Measurements from ENCODE around the gene CHSY1.

The CHSY1 gene

DNA sequence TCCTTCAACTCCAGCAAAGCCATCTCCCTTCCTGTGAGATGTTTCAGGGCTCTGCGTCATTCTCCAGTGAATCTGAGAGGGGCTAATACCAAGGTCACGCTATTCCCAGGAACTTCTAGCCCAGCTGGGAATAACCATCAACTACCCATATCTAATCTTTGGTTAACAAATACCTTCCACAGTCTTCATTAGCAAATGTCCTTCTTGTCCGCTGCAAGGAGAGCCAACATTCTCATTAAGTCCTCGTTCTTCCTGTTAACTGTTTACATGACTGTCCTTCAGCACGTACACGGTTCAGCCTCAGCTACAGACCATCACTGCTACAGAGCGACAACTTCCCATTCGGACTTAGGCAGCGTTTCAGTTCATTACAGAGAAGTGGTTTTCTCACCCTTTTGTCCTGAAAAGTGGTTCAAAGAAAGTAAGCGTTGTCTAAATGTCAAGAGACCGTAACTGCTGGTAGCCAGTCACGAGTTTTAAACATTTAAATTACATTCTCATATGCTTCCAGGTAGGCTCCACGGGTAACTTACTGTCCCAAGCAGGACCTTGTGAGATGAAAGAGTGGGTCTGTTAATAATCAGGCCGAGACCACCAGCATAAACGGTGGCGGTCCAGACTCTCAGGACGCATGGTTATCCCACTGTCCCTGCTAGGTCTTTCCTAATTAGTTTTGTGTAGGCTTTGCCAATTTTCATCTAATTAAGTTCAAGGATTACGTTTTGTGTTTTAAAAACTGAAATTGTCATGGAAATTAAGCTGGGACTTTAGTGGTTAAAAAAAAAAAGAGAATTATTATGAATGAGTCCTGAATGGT is 63.8 kb downstream of the CHSY1 start:
- DNase-seq (ENCODE audit: low spot score): no peak

DNA sequence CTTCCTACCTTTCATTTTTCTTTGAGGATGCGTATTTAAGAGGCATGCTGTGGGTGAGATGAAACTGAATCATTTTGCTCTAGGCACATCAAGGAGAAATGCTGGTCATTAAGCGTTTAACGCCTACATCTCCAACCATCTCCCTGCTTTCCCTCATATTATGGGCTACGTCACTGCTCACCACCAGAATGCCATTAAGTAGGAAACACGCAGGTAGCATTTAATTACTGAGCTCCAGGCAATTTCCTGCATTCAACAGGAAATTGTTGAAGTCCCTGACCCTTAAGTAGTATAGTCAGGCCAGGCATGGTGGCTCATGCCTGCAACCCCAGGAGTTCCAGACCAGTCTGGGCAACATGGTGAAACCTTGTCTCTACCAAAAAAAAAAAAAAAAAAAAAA is 66.1 kb downstream of the CHSY1 start:
- DNase-seq (ENCODE audit: low spot score): no peak

DNA sequence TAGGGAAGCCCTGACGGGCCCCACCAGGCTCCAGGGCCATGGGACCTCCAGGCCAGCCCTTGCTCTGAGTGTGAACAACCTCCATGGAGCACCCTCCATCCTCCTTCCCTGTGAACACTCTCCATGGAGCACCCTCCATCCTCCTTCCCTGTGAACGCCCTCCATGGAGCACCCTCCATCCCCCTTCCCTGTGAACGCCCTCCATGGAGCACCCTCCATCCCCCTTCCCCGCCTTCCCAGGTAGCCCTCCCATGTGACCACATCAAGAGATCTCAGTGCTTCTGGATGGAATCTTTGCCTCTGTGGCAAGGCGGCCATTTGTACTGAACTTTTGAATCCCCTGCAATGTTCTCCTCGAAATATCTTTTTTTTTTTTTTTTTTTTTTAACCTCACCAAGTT is 66.5 kb downstream of the CHSY1 start:
- no peak for DNase-seq (ENCODE audit: low spot score)

GRCh38 chr15:101184830-101185229 is 67.0 kb downstream of the CHSY1 start:
- no peak for DNase-seq (ENCODE audit: low spot score)

- DNase-seq (ENCODE audit: low spot score): no peak
These were observed 67.9 kb downstream of the CHSY1 start for GRCh38 chr15:101183931-101184305.

DNA sequence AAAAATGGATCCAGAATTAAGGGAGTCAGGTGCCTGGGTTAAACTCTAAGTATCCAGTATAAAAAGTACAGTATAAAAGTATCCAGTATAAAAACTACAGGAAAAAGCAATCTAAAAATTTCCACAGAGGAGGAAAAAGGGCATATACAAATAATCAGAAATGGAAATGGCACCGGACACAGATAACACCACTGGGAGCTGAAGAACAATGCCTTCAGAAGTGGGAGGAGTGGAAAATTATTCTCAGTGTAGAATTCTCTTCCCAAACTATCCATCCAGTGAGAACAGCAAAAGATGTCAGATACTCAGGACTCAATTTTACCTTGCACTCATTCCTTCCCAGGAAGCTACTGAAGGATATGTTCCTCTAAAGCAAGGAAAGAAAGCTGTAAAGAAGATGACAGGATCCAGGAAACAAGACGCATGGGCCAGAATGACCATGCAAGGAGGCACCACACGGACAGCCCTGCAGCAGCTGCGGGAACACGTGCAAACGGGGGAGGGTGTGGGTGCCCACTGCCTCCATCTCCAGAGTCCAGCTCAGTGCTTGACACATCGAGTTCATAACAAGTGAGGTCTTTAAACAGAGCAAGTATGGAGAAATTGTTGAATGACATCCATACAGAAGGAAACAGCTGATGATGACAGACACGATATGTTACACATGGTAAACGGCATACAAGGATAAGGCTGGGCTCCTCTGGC is 68.5 kb downstream of the CHSY1 start:
- no peak for DNase-seq (ENCODE audit: low spot score)

DNA sequence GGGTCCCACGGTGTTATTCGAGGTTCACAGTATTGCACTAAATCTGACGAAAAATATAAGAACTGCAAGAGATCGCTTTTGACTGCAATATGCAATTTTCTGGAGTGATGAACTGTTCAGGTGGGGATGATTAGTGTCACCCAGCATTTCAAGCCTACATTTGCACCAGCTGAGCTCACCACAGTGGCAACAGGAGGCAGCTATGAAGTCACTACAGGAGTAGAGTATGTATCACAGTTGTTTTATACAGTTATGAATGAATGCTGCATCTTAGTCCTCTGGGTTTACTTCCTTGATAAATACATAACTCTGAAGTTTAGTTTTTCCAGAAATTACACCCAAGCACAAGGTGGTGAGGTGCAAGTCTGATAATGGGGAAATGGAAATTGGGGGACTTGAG is 69.6 kb downstream of the CHSY1 start:
- DNase-seq (ENCODE audit: low spot score): no peak

DNA sequence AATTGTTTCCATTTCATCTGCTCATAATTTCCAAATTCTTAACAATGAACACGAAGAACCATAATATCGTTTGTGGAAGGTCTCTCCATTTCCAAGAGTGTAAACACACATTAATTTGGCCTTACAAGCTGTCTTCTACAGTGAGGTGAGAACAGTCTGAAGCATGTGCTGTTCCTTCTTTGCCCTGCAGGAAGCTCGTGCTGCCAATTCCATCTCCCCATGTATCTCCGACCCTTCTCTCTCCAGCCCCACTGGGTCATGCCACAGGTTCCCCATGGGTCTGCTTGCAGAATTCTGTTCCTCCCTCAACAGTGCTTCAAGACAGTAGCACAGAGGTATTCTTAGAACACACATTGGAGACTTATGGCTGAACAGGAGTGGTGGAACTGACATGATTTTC is 70.5 kb downstream of the CHSY1 start:
- DNase-seq (ENCODE audit: low spot score): no peak

GRCh38 chr15:101180620-101181307 is 71.1 kb downstream of the CHSY1 start:
- no peak for DNase-seq (ENCODE audit: low spot score)

DNA sequence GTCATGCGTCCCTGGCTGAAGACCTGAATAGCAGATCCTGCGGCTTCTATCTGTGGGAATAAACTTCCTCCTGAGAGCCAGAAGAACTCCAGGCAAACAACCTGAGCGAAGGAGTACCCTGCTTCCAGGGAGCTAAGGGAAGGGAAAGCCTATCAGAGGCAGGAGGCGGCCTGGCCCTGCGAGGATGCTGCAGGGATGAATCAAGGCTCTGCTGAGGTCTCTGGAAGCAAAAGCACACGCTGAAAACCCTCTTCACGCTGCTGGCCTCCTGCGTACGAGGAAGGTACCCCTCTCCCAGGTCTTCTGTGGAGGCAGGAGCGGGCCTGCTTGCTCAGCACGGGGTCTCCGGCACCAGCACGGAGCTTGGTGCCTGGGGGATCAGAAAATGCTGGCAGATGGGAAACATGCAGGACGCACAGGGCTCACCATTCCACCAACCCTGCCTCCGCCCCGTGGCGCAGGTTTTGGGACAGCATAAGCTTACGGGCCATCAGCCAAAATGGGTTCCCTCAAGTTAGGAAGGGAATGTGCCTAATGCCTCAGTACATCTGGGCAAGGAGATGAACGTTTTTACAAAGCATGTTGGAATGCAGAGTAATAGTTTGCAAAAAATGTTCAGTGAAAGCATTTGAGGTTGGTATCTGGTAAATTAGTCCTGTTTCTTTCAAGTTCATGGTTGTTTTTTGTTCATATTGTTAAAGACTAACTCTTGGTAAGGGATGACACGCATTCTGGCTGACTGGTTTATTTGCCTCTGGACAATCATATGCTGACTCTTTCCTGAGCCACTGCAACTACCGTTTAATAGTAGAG is 72.3 kb downstream of the CHSY1 start:
- no peak for DNase-seq (ENCODE audit: low spot score)

- DNase-seq (ENCODE audit: low spot score): no peak
These were observed 72.9 kb downstream of the CHSY1 start for GRCh38 chr15:101178931-101179330.

- DNase-seq (ENCODE audit: low spot score): no peak
These were observed 73.4 kb downstream of the CHSY1 start for GRCh38 chr15:101178479-101178878.

GRCh38 chr15:101177866-101178265 is 74.0 kb downstream of the CHSY1 start:
- no peak for DNase-seq (ENCODE audit: low spot score)

DNA sequence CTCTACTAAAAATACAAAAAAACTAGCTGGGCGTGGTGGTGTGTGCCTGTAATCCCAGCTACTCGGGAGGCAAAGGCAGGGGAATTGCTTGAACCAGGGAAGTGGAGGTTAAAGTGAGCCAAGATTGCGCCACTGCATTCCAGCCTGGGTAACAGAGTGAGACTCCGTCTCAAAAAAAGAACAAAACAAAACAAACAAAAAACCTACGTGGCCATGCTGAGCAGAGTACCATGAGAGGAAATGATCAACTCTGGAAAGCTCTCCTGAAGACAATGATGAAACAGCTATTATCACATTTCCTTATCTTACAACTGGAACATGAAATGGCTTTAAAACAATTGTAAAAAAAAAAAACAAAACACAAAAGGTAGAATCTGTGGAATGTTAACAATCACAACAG is 75.2 kb downstream of the CHSY1 start:
- DNase-seq (ENCODE audit: low spot score): no peak

DNA sequence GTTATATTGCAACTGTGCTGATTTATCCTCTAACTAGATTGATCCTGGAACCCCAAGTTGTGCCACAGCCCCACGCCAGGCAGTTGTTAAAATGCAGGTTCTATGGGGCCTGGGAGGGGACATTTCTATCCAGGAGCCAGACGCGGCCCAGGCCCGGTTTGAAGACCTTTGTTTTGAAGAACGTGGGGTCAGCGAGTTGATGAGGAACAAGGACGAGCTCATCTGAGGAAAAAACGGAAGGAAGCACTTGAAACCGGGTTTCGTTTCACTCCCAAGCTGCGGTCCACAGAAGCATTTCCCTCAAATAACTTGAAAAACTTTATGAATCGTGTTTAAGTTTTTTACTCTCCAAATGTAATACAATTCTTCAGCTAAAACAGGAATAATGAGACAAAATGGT is 76.4 kb downstream of the CHSY1 start:
- DNase-seq (ENCODE audit: low spot score): no peak

DNA sequence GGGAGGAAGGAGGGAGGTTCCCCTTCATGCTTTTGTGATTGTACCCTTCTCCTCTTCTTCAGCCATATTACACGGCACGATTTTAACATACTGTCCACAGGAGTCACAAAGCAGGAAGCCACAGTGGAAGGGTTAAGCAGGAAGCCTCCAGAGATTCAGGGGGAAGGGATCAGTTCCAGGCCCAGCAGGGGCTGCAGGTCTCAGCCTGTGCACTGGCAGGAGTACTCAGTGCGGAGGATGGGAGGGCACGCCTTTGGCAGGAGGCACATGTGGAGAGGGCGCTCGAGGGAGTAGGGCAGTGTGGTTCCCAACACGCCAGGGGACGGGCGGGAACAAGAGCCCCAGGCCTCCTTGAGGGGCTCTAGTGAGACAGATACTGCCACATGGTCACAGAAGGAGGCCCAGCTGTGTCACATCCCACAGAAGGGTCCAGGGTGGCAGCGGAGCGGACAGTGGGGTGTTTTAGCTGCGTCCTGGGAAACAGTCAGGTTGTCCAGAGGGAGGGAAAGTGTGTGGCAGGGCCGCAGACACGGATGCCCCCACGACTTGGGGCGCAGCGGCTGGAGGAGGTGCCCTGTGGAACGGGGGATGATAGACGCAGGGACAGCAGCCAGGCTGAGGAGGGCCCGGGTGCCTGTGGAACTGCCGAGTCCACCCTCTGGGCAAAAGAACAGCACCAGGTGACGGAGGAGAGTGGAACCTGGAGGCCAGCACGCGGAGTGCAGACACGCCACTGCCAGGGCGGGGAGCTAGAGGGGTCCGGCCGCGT is 77.5 kb downstream of the CHSY1 start:
- no peak for DNase-seq (ENCODE audit: low spot score)

GRCh38 chr15:101173233-101174119 is 78.4 kb downstream of the CHSY1 start:
- DNase-seq (ENCODE audit: low spot score): no peak

GRCh38 chr15:101172501-101173071 is 79.3 kb downstream of the CHSY1 start:
- no peak for DNase-seq (ENCODE audit: low spot score)

DNA sequence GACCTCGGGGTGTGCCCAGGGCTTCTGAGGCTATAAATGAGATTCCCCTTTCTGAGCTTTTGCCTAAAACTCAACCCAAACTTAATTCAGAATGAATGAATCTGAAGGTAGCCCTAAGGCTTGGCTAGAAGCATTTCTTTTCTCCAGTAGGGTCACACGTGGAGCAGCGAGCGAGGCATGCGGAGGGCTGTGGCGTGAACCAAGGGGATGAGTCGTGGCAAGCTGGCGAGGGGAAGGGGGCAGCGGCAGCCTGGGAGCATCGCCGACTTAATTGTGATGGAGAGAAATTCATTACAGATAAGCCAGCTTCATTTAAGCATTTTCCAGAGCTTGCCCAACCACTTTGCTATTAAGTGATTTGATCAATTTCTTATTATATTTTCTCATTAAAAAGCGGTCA is 79.9 kb downstream of the CHSY1 start:
- no peak for DNase-seq (ENCODE audit: low spot score)
